ENCODE results near the gene TCAF1.

The TCAF1 gene, protein sequence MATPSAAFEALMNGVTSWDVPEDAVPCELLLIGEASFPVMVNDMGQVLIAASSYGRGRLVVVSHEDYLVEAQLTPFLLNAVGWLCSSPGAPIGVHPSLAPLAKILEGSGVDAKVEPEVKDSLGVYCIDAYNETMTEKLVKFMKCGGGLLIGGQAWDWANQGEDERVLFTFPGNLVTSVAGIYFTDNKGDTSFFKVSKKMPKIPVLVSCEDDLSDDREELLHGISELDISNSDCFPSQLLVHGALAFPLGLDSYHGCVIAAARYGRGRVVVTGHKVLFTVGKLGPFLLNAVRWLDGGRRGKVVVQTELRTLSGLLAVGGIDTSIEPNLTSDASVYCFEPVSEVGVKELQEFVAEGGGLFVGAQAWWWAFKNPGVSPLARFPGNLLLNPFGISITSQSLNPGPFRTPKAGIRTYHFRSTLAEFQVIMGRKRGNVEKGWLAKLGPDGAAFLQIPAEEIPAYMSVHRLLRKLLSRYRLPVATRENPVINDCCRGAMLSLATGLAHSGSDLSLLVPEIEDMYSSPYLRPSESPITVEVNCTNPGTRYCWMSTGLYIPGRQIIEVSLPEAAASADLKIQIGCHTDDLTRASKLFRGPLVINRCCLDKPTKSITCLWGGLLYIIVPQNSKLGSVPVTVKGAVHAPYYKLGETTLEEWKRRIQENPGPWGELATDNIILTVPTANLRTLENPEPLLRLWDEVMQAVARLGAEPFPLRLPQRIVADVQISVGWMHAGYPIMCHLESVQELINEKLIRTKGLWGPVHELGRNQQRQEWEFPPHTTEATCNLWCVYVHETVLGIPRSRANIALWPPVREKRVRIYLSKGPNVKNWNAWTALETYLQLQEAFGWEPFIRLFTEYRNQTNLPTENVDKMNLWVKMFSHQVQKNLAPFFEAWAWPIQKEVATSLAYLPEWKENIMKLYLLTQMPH

DNA sequence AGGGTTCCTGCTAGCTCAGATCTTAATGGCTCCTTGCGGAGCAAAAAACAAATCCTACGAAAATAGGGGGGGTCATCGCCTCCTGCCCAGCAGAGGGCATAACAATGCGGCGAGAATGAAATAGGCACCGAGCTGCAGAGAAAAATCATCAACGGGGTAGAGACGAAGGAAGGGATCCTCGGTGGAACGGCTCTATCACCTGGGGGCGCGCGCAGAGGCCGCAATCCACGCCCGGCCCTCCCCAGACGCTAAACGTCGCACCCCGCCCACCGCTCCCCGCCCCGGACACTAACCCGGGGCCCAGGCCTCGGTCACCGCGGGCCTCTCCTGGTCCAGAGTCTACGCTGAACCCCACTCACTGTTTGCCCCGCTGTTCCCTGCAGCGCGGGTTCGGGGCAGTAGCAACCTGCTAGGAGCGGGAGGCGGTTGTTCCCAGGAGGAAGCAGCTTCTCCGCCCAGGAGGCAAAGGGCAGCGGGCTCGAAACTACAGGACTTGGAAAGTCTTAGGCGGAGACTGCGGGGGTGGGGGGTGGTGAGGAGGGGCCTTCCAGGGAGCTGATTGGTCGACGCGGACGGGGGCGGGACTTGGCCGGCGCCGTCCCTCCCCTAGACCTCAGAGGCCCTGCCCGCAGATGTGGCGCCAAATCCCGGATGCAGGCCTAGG, at the start of gene TCAF1:
Gene TCAF1, minus strand, starts transcription at position 509 of the 664 bp plus-strand sequence. CDS start 25,568 bp downstream, outside the sequence.
- H3K4me3 ChIP-seq (ENCODE audit: low read depth, low read length): peak within 1 kb of the TSS; percentile 84
- TF ChIP-seq, protein P1, sequence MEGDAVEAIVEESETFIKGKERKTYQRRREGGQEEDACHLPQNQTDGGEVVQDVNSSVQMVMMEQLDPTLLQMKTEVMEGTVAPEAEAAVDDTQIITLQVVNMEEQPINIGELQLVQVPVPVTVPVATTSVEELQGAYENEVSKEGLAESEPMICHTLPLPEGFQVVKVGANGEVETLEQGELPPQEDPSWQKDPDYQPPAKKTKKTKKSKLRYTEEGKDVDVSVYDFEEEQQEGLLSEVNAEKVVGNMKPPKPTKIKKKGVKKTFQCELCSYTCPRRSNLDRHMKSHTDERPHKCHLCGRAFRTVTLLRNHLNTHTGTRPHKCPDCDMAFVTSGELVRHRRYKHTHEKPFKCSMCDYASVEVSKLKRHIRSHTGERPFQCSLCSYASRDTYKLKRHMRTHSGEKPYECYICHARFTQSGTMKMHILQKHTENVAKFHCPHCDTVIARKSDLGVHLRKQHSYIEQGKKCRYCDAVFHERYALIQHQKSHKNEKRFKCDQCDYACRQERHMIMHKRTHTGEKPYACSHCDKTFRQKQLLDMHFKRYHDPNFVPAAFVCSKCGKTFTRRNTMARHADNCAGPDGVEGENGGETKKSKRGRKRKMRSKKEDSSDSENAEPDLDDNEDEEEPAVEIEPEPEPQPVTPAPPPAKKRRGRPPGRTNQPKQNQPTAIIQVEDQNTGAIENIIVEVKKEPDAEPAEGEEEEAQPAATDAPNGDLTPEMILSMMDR (IDR thresholded peaks at IDR 0.05; ENCODE audit: borderline replicate concordance, insufficient read depth, low read depth, low read length): peak; percentile 32; the same call in 1 of the 2 replicates

DNA sequence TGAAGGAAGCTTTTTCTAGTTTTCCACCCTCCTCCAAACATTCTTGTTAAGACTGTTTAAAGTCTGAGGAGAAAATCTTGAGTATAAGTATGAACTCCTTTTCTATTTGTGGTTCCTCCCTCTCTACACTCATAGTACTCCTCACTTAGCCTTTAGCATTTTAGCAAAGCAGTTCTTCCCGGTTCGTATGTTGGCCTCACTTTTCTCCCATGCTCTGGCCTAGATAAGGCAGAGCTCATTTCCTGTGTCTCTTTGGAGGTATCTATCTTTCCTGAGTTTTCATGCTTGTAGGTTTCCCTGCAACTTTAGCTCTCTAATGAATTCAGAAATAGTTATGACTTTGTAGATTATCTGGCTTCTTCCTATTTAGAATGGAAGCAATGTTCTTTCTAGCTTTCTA, 46.8 kb upstream of the TCAF1 start:
- no peak overlapping the region for H3K4me3 ChIP-seq (ENCODE audit: low read depth, low read length)
- TF ChIP-seq, protein P1 (IDR thresholded peaks at IDR 0.05; ENCODE audit: borderline replicate concordance, insufficient read depth, low read depth, low read length): no peak

DNA sequence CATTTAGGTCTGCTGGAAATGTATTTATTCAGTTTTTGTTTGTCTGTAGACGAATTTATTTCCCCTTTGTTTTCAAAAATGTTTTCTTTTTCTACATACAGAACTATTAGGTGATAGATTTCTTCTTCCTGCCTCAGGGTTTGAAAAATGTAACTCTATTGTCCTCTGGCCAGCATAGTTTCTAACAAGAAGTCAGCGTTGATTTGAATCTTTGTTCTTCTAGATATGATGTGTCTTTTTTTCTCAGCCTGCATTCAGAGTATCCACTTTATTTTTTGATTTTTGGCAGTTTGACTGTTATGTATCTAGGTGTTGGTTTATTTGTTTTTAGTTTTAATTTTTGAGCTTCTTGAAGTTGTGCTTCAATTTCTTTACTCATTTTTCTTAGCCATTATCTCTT, 45.1 kb upstream of the TCAF1 start:
- no peak overlapping the region for H3K4me3 ChIP-seq (ENCODE audit: low read depth, low read length)
- TF ChIP-seq, protein P1 (IDR thresholded peaks at IDR 0.05; ENCODE audit: borderline replicate concordance, insufficient read depth, low read depth, low read length): no peak

DNA sequence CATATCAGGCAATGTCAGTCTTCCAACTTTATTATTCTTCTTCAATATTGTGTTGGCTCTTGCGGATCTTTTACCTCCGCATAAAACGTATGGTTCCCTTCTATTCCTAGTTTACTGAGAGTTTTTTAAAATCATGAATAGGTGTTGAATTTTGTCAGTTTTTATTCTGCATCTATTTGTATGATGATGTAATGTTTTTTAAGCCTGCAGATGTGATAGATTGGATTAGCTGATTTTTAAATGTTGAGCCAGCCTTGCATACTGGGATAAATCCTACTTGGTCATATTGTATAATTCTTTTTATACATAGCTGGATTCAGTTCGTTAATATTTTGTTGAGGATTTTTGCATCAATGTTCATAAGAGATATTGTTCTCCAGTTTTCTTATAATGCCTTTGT, 43.4 kb upstream of the TCAF1 start:
- no peak overlapping the region for H3K4me3 ChIP-seq (ENCODE audit: low read depth, low read length)
- TF ChIP-seq, protein P1 (IDR thresholded peaks at IDR 0.05; ENCODE audit: borderline replicate concordance, insufficient read depth, low read depth, low read length): no peak

DNA sequence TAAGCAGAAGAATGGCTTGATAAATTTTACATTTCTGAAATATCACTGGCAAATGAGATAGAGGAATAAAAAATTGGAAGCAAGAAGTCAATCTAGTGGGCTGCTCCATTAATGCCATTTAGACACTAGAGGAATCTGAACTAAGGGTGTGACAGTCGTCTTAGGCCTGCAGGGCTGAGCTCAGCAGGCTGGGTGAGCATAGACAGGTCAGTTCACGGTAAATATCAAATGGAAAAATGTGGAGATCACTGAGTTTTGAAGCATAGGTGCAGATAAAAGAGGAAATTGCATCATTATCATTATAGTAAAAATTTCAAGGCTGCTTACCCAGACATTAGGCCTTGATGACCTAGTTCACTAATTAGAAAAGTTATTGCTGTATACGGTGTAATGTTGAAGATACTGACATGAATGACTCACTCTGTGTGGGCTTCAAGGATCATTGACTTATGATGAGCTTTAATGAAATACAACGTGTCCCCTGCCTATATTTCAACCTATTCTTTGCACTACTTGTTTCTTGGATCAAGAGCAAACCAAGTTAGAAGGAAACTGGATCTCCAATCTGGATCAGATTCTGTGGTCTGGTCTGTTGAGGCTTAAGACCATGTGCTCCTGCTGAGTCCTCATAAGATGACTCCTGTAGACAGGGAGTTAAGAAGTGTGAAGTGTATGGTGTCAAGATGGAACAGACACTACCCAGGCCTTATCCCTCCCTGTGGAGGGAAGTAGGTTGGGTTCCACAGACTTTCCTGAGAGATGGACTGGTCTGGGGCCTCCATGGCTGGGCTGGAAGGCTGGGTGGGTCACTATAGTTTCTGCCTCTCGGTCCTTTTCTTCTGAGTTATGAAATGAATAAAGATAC, 36.6 kb upstream of the TCAF1 start:
- no peak overlapping the region for H3K4me3 ChIP-seq (ENCODE audit: low read depth, low read length)
- TF ChIP-seq, protein P1 (IDR thresholded peaks at IDR 0.05; ENCODE audit: borderline replicate concordance, insufficient read depth, low read depth, low read length): no peak
